Spleen (tissue), 11 donors: ENCODE data around the gene MPP2. TPM values are rescaled to one million over a fixed set of nuclear protein-coding genes. Genes with fewer than 3 reads are reported as not detected.

Experiments used
- DNase-seq: peaks from one replicate; pipeline ENCODE4 v3.0.0-alpha.2; 2020
- H3K27ac ChIP-seq, 8 donors: fragments of 200-600 bp; sonication (generic) in 7 of 8; 1 replicate in 4 of 8; 2 replicates in 4 of 8; pipeline versions ENCODE4 v1.5.0 to v1.8.0; 2016 to 2021; ENCODE audit warnings: inconsistent platforms in 4 of 8, mild to moderate bottlenecking in 4 of 8, moderate library complexity in 1 of 8
- H3K27me3 ChIP-seq, 7 donors: fragments of 200-600 bp; sonication (generic) in 6 of 7; replicated peaks in 1 of 7; 1 replicate in 4 of 7; 2 replicates in 3 of 7; pipeline versions ENCODE4 v1.5.0 to v1.8.0; 2016 to 2021; ENCODE audit warnings: inconsistent platforms in 3 of 7, mild to moderate bottlenecking in 1 of 7
- H3K36me3 ChIP-seq, 6 donors: fragments of 200-600 bp; sonication (generic) in 5 of 6; 1 replicate in 4 of 6; 2 replicates in 2 of 6; pipeline versions ENCODE4 v1.5.0 to v1.8.0; 2016 to 2021; ENCODE audit warnings: inconsistent platforms in 2 of 6
- H3K4me1 ChIP-seq, 6 donors: fragments of 200-600 bp; sonication (generic) in 5 of 6; 1 replicate in 3 of 6; 2 replicates in 3 of 6; pipeline versions ENCODE4 v1.5.0 to v1.8.0; 2016 to 2021; ENCODE audit warnings: inconsistent platforms in 3 of 6
- H3K4me3 ChIP-seq, 8 donors: fragments of 200-600 bp; sonication (generic) in 7 of 8; 1 replicate in 4 of 8; 2 replicates in 4 of 8; pipeline versions ENCODE4 v1.5.0 to v1.8.0; 2016 to 2021; ENCODE audit warnings: inconsistent platforms in 4 of 8, mild to moderate bottlenecking in 4 of 8, moderate library complexity in 2 of 8
- H3K9me3 ChIP-seq, 8 donors: fragments of 200-600 bp; sonication (generic) in 7 of 8; 1 replicate in 4 of 8; 2 replicates in 4 of 8; pipeline versions ENCODE4 v1.5.0 to v1.8.0; 2016 to 2021; ENCODE audit warnings: inconsistent platforms in 4 of 8
- POLR2A ChIP-seq, 3 donors: fragments of 450-650 bp; IDR thresholded peaks; one replicate each; pipeline ENCODE4 v1.5.1; 2017; ENCODE audit warnings: antibody characterized with exemption in 3 of 3, mild to moderate bottlenecking in 1 of 3
- POLR2AphosphoS5 ChIP-seq, 3 donors: sonication (generic); formaldehyde crosslinking; IDR thresholded peaks; one replicate each; pipeline ENCODE4 v1.5.1; 2017; ENCODE audit warnings: antibody characterized with exemption in 3 of 3
- WGBS, 5 donors: extraction: QIAGEN DNeasy Blood & Tissue Kit in 3 of 5; methylation state at CpG; one replicate each; pipeline versions ENCODE4 v1.1.5 to v1.1.7; 2013 to 2018; 5-methylcytosine and 5-hydroxymethylcytosine counted together
- intact Hi-C: fragments of 100-400 bp; cut with DNase I; formaldehyde crosslinking; loops from one replicate; pipeline ENCODE4 v1.15.0; 2023; ENCODE audit warnings: low total_unique reads
- polyA plus RNA-seq, 3 donors: library from polyadenylated mRNA; stranded (reverse); fragments of 200-250 nt; gene quantifications; one replicate each; pipeline ENCODE4 v1.2.1, GENCODE V29; 2013
- total RNA-seq, 7 donors: library from RNA; depleted of rRNA in 3 of 7; stranded (reverse); fragments of >200 nt in 3 of 7; fragmentation: NEBNext Ultra II Directional in 4 of 7; extraction: Animal tissue kit (Norgen Biotek cat#: 25700) in 4 of 7; gene quantifications; one replicate each; pipeline versions ENCODE4 v1.1.0 to v1.2.1, GENCODE V29; 2016 to 2021
- TF ChIP-seq, protein P1 (sequence below), 11 experiments: fragments of 200-600 bp in 7 of 11; fragments of 450-650 bp in 4 of 11; sonication (generic) in 4 of 11; IDR thresholded peaks in 8 of 11; conservative IDR thresholded peaks in 3 of 11; 1 replicate in 7 of 11; 2 replicates in 4 of 11; pipeline versions ENCODE4 v1.4.0 to v1.8.0; 2016 to 2021; ENCODE audit warnings: antibody characterized with exemption in 11 of 11, inconsistent platforms in 4 of 11, mild to moderate bottlenecking in 1 of 11
- donor health status: healthy with polysubstance abuse.
- donor health status: DM: no; HTN: no; CAD: no; lungs with moderate emphysema.
- donor health status: DM: no; HTN: no; CAD: no.
- donor health status: Bipolar disorder and iron deficiency.
- donor health status: healthy.
- donor health status: DM: no; HTN: no; CAD: no.
- donor health status: DM: yes; HTN: yes; CAD: no.

MPP2 gene
- total and polyA plus RNA-seq, 10 donors: 0.13 to 2.4 (median 0.92) TPM

DNA sequence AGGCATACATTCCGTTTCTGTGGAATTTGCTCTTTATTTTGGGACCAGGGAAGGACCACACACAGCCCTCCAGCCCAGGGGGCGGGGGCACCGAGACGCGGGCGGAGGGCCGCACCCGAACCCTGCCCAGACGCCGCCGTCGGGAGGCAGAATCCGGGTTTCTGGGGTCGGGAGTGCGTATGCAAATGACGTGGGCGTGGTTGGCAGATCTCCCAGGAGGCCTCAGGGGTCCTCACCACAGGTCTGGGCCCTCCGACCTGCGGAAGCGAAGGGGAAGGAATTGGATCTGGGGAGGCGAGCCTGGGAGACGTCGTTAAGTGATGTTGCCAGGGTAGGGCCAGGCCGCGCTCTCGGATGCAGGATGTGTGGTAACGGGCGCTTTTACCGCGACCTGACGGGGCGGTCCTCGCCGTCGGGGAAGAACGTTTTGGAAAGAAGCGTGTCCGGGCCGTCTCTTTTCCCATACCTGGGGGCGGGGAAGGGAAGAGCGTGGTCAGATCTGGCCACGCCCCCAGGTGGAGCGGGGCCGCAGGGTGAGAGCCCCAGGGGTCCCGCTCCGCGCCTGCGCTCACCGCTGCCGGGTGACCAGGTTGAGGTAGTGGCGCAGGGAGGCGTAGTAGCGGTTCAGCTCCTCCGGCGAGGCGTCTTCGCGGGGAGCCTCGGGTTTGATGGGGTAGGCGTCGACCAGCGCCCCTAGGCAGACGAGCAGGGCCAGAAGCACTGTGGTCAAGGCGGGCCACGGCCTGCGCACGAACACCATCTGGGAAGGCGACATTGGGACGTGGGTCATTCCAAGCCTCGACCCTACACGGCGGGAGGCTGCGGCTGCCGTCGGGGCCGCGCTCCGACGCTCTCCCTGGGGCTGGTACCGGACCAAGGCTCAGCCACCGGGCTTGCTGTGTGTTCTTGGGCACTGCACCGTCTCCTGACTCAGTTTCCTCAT lies 45.7 kb upstream of the MPP2 start:
- Histone ChIP-seq H3K27me3 (peaks cover 0 to 83% (median 38%) of the 10 kb centered on the region in 7 donors), H3K27ac (no peak overlapping the region)

DNA sequence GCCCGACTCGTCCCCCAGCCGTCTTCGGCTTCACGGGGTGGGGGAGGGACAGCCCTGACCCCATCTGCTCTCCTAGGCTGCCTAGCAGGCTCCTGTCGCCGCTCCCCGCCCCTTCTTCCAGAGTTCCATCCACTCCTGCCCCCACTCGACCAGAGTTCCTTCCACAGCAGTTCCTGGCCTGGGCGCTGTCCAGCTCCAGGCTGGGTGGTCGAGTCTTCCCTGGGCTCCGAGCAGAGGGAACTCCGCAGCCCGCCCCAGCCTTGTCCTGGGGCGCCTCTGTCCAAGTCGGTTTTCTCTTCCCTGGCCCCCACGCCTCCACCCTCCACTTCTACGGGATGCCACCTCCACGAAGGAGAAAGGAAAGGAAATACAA lies 45.0 kb upstream of the MPP2 start:
- WGBS, 5 donors: 41 to 55% (median 50%) methylated on average over 19 of the region's 19 CpGs
- Histone ChIP-seq H3K4me1 (peaks cover 0 to 14% (median 12%) of the 10 kb centered on the region in 6 donors), H3K36me3 (no peaks in the 10 kb centered on the region), H3K4me3 (peak overlapping the region in 1 of 8 donors; percentile 24), H3K27me3 (peaks cover 0 to 84% (median 38%) of the 10 kb centered on the region in 7 donors), H3K9me3 (no peaks in the 10 kb centered on the region), H3K27ac (no peak overlapping the region)
- no peak for DNase-seq
- no peak for TF ChIP-seq POLR2A (IDR thresholded peaks at IDR 0.05)
- TF ChIP-seq, protein P1, sequence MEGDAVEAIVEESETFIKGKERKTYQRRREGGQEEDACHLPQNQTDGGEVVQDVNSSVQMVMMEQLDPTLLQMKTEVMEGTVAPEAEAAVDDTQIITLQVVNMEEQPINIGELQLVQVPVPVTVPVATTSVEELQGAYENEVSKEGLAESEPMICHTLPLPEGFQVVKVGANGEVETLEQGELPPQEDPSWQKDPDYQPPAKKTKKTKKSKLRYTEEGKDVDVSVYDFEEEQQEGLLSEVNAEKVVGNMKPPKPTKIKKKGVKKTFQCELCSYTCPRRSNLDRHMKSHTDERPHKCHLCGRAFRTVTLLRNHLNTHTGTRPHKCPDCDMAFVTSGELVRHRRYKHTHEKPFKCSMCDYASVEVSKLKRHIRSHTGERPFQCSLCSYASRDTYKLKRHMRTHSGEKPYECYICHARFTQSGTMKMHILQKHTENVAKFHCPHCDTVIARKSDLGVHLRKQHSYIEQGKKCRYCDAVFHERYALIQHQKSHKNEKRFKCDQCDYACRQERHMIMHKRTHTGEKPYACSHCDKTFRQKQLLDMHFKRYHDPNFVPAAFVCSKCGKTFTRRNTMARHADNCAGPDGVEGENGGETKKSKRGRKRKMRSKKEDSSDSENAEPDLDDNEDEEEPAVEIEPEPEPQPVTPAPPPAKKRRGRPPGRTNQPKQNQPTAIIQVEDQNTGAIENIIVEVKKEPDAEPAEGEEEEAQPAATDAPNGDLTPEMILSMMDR (IDR thresholded peaks at IDR 0.05 in 8 of 11, conservative IDR thresholded peaks at IDR 0.05 in 3 of 11): no peak
- TF ChIP-seq POLR2AphosphoS5 (IDR thresholded peaks at IDR 0.05): no peak
- intact Hi-C loops: no loop called here

More for the DNA sequence above, 45.7 kb upstream of the MPP2 start:
- no peak for TF ChIP-seq POLR2AphosphoS5 (IDR thresholded peaks at IDR 0.05)
- TF ChIP-seq POLR2A (IDR thresholded peaks at IDR 0.05): no peak
- TF ChIP-seq, protein P1 (IDR thresholded peaks at IDR 0.05 in 8 of 11, conservative IDR thresholded peaks at IDR 0.05 in 3 of 11): no peak
- no peaks in the 10 kb centered on the region for H3K36me3 ChIP-seq
- intact Hi-C loops: no loop called here
- peaks cover 0 to 14% (median 12%) of the 10 kb centered on the region in 6 donors for H3K4me1 ChIP-seq
- 8 to 16% (median 9%) methylated on average over 53 to 82 of the region's 82 CpGs for WGBS, 5 donors
- H3K9me3 ChIP-seq: no peaks in the 10 kb centered on the region
- DNase-seq: no peak
- peak overlapping the region in 1 of 8 donors; percentile 24 for H3K4me3 ChIP-seq

DNA sequence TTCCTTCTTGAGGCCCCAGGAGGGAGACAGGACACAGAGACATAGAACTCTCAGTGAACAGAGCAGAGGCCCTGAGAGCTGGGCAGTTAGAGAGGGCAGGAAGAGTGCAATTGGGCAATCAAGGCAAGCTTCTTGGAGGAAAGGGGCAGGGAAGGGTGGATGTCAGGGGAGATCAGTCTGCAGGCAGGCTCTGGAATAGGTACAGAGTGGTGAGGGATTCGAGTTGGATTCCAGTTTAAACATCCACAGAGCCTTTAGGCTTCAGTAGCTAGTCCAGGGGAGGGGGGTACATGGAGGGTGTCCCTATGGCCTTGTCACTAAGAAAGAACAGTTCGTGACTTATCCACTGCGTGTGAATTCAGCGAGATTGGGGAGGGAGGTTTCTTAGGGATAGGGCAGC lies 44.4 kb upstream of the MPP2 start:
- H3K27me3 ChIP-seq: peaks cover 0 to 84% (median 38%) of the 10 kb centered on the region in 7 donors

More for the DNA sequence above, 44.4 kb upstream of the MPP2 start:
- intact Hi-C loops: no loop called here
- Histone ChIP-seq H3K36me3 (no peaks in the 10 kb centered on the region), H3K9me3 (no peaks in the 10 kb centered on the region), H3K4me3 (no peak overlapping the region), H3K4me1 (peaks cover 0 to 14% (median 12%) of the 10 kb centered on the region in 6 donors), H3K27ac (no peak overlapping the region)
- DNase-seq: no peak
- 72 to 87% (median 86%) methylated on average over 4 of the region's 4 CpGs for WGBS, 5 donors
- no peak for TF ChIP-seq POLR2AphosphoS5 (IDR thresholded peaks at IDR 0.05)
- TF ChIP-seq, protein P1 (IDR thresholded peaks at IDR 0.05 in 8 of 11, conservative IDR thresholded peaks at IDR 0.05 in 3 of 11): no peak
- no peak for TF ChIP-seq POLR2A (IDR thresholded peaks at IDR 0.05)
